HepG2 (cell line): ENCODE data around the gene CSTF2. TPM values are rescaled to one million over a fixed set of nuclear protein-coding genes. Genes with fewer than 3 reads are reported as not detected.

Source experiments
- ARNTL ChIP-seq: sonication (generic); formaldehyde crosslinking; IDR thresholded peaks from 2 replicates; pipeline ENCODE4 v1.4.0; 2020; ENCODE audit warnings: mild to moderate bottlenecking, missing genetic modification reagents
- ATF4 ChIP-seq, 2 experiments: fragments of 450-650 bp in 1 of 2; sonication (generic) in 1 of 2; formaldehyde crosslinking; IDR thresholded peaks; 2 replicates each; pipeline versions ENCODE4 v1.5.0 to v1.8.0; 2020 to 2022; ENCODE audit warnings: mild to moderate bottlenecking in 1 of 2, missing genetic modification reagents in 1 of 2
- CREBL2 ChIP-seq: sonication (generic); formaldehyde crosslinking; IDR thresholded peaks from 2 replicates; pipeline ENCODE4 v1.8.1; 2023; ENCODE audit warnings: missing genetic modification reagents, mild to moderate bottlenecking, borderline replicate concordance
- ESRRA ChIP-seq: sonication (generic); formaldehyde crosslinking; IDR thresholded peaks from 2 replicates; pipeline ENCODE4 v1.5.1; 2020; ENCODE audit warnings: mild to moderate bottlenecking, low read depth, missing genetic modification reagents
- GLI4 ChIP-seq: sonication (generic); formaldehyde crosslinking; IDR thresholded peaks from 2 replicates; pipeline ENCODE4 v1.5.1; 2020; ENCODE audit warnings: missing genetic modification reagents, mild to moderate bottlenecking, moderate library complexity, borderline replicate concordance
- MAZ ChIP-seq, 2 experiments: sonication (generic) in 1 of 2; formaldehyde crosslinking in 1 of 2; IDR thresholded peaks; 2 replicates each; pipeline versions ENCODE4 v1.5.0 to v1.6.1; 2012 to 2020; ENCODE audit warnings: low read depth in 2 of 2, mild to moderate bottlenecking in 2 of 2, borderline replicate concordance in 1 of 2, improper control_type of control experiment in 1 of 2, low read length in 1 of 2, missing genetic modification reagents in 1 of 2, moderate library complexity in 1 of 2
- MTERF4 ChIP-seq: sonication (generic); formaldehyde crosslinking; IDR thresholded peaks from 2 replicates; pipeline ENCODE4 v1.8.0; 2023; ENCODE audit warnings: mild to moderate bottlenecking, missing genetic modification reagents
- NFE2L1 ChIP-seq: sonication (generic); formaldehyde crosslinking; IDR thresholded peaks from 2 replicates; pipeline ENCODE4 v1.4.0; 2020; ENCODE audit warnings: missing genetic modification reagents, mild to moderate bottlenecking, borderline replicate concordance
- SRSF9 ChIP-seq: fragments of 200-400 bp; formaldehyde crosslinking; IDR thresholded peaks from 2 replicates; pipeline ENCODE4 v1.6.1; 2018; ENCODE audit warnings: borderline replicate concordance, mild to moderate bottlenecking, low read depth, low read length; ENCODE audit not compliant: insufficient read depth, poor library complexity, severe bottlenecking
- ZBTB3 ChIP-seq: sonication (generic); formaldehyde crosslinking; IDR thresholded peaks from 2 replicates; pipeline ENCODE4 v1.4.0; 2020; ENCODE audit warnings: low read depth, mild to moderate bottlenecking, moderate library complexity, missing genetic modification reagents, borderline replicate concordance
- ZFP37 ChIP-seq: sonication (generic); formaldehyde crosslinking; IDR thresholded peaks from 2 replicates; pipeline ENCODE4 v1.4.0; 2020; ENCODE audit warnings: missing genetic modification reagents, borderline replicate concordance
- ZNF24 ChIP-seq: fragments of 450-650 bp; IDR thresholded peaks from 2 replicates; pipeline ENCODE4 v1.6.1; 2017; ENCODE audit warnings: antibody characterized with exemption, mild to moderate bottlenecking
- ZNF260 ChIP-seq: sonication (generic); formaldehyde crosslinking; IDR thresholded peaks from 2 replicates; pipeline ENCODE4 v1.4.0; 2020; ENCODE audit warnings: missing genetic modification reagents, low read depth, mild to moderate bottlenecking, borderline replicate concordance
- ZNF282 ChIP-seq: fragments of 450-650 bp; IDR thresholded peaks from 2 replicates; pipeline ENCODE4 v1.6.1; 2018; ENCODE audit not compliant: partially characterized antibody
- ZNF292 ChIP-seq: sonication (generic); formaldehyde crosslinking; IDR thresholded peaks from 2 replicates; pipeline ENCODE4 v1.8.1; 2022; ENCODE audit warnings: mild to moderate bottlenecking, low read depth, missing genetic modification reagents, borderline replicate concordance
- ZNF546 ChIP-seq: sonication (generic); formaldehyde crosslinking; conservative IDR thresholded peaks from 2 replicates; pipeline ENCODE4 v1.8.1; 2023; ENCODE audit warnings: mild to moderate bottlenecking, missing genetic modification reagents
- ZNF678 ChIP-seq: sonication (generic); formaldehyde crosslinking; IDR thresholded peaks from 2 replicates; pipeline ENCODE4 v1.4.0; 2020; ENCODE audit warnings: mild to moderate bottlenecking, missing genetic modification reagents
- ZNF704 ChIP-seq: sonication (generic); formaldehyde crosslinking; IDR thresholded peaks from 2 replicates; pipeline ENCODE4 v1.8.1; 2023; ENCODE audit warnings: mild to moderate bottlenecking, inconsistent platforms, moderate library complexity, missing genetic modification reagents, borderline replicate concordance
- polyA plus RNA-seq, 8 experiments: library from polyadenylated mRNA; depleted of rRNA in 3 of 8; stranded (reverse) in 7 of 8; unstranded in 1 of 8; fragments of >200 nt; fragmentation: Illumina TruSeq in 4 of 8; extraction: Trizol in 4 of 8; gene quantifications; 2 replicates each; pipeline versions ENCODE4 v1.2.1 to v1.2.3, GENCODE V29; 2011 to 2016; ENCODE audit warnings: low read depth in 4 of 8, missing spikeins in 1 of 8, mixed read lengths in 1 of 8; ENCODE audit not compliant: insufficient read depth in 1 of 8
- total RNA-seq, 5 experiments: library from RNA; depleted of rRNA; stranded (reverse); fragments of >200 nt; fragmentation: Illumina TruSeq; extraction: Trizol; gene quantifications; 2 replicates each; pipeline ENCODE4 v1.2.3, GENCODE V29; 2016; ENCODE audit warnings: low read depth in 1 of 5
- TF ChIP-seq, protein P1 (sequence below): sonication (generic); formaldehyde crosslinking; conservative IDR thresholded peaks from 2 replicates; pipeline ENCODE4 v1.8.0; 2022; ENCODE audit warnings: missing genetic modification reagents

CSTF2 gene
- total and polyA plus RNA-seq, 2 of the 13 experiments (the other 11 are each of a cell fraction or from before 2014, with no cell fraction given), result 19.7 to 26.7 TPM

DNA sequence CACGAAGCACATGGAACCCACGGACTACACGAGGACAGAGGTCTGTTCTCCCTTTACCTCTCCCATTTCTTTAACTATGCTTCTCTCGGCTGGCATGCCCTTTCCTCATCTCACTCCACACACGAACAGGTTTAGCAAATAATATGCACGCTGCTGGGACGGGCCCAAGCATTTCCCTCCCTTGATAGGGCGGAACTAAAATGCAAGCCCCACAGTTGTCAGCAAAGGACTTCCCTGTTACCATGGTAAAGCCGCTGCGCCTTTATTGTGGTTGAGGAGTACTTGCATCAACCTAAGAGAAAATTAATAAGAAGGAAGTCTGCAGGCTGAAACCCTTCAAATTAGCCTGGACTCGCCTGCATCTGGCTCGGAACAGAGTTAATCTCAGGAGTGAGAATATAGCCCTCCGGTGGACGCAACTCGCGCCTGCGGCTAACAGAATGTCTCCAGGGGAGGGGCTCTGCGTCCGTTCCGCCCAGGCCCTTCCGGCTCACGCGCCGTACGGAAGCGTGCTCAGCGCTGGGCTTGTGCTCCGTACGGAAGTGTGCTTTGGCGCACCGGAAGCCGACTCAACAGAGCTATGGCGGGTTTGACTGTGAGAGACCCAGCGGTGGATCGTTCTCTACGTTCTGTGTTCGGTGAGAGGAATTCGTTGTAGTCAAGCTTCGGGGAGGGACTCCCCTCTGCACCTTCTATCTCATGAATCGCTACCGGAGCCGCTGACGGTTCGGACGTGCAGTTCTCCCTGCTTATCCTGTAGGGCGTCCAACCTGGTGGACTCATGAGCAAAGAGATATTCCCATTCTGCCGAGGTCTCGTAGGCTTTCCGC is at the start of gene CSTF2 (continued):
- TF ChIP-seq, protein P1, sequence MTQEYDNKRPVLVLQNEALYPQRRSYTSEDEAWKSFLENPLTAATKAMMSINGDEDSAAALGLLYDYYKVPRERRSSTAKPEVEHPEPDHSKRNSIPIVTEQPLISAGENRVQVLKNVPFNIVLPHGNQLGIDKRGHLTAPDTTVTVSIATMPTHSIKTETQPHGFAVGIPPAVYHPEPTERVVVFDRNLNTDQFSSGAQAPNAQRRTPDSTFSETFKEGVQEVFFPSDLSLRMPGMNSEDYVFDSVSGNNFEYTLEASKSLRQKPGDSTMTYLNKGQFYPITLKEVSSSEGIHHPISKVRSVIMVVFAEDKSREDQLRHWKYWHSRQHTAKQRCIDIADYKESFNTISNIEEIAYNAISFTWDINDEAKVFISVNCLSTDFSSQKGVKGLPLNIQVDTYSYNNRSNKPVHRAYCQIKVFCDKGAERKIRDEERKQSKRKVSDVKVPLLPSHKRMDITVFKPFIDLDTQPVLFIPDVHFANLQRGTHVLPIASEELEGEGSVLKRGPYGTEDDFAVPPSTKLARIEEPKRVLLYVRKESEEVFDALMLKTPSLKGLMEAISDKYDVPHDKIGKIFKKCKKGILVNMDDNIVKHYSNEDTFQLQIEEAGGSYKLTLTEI (CRISPR knock-in tag), result no peak
- TF ChIP-seq ATF4 (CRISPR knock-in tag; IDR thresholded peaks at IDR 0.05), result no peak
- TF ChIP-seq ZNF704 (CRISPR knock-in tag), result 0 out of 2 replicates have a peak, but pooled peaks have one; percentile 50
- TF ChIP-seq ZNF678 (CRISPR knock-in tag), result no peak
- no peak for TF ChIP-seq MAZ (IDR thresholded peaks at IDR 0.05; ENCODE audit: borderline replicate concordance, low read depth, low read length)
- no peak for TF ChIP-seq MAZ (CRISPR knock-in tag; IDR thresholded peaks at IDR 0.05; ENCODE audit: low read depth)
- TF ChIP-seq GLI4 (CRISPR knock-in tag), result no peak
- no peak for TF ChIP-seq ZNF24
- no peak for TF ChIP-seq ZNF282
- no peak for TF ChIP-seq ZNF260 (CRISPR knock-in tag)
- TF ChIP-seq ZBTB3 (CRISPR knock-in tag), result 0 out of 2 replicates have a peak, but pooled peaks have one; percentile 29
- TF ChIP-seq SRSF9, result no peak
- TF ChIP-seq ZNF546, result no peak
- no peak for TF ChIP-seq ESRRA (CRISPR knock-in tag)
- no peak for TF ChIP-seq MTERF4
- TF ChIP-seq CREBL2 (CRISPR knock-in tag), result no peak
- TF ChIP-seq ZNF292, result no peak
- no peak for TF ChIP-seq ARNTL (CRISPR knock-in tag)
- no peak for TF ChIP-seq NFE2L1 (CRISPR knock-in tag)
- TF ChIP-seq ZFP37 (CRISPR knock-in tag), result no peak
